Hepatocyte (in vitro differentiated cells): Measurements from ENCODE around the gene SNAPC2.

Experiments
- EZH2 ChIP-seq: fragments of 200-600 bp; sonication (generic); IDR thresholded peaks from 2 replicates; pipeline ENCODE4 v1.6.1; 2016; ENCODE audit warnings: antibody characterized with exemption, mild to moderate bottlenecking, borderline replicate concordance
- TF ChIP-seq, protein P1 (sequence below): fragments of 200-600 bp; sonication (generic); IDR thresholded peaks from 2 replicates; pipeline ENCODE4 v1.5.1; 2016; ENCODE audit warnings: antibody characterized with exemption, mild to moderate bottlenecking; ENCODE audit not compliant: poor library complexity

GRCh38 chr19:7965921-7966665, 46.0 kb downstream of the SNAPC2 start:
- no peak for TF ChIP-seq EZH2
- TF ChIP-seq, protein P1, sequence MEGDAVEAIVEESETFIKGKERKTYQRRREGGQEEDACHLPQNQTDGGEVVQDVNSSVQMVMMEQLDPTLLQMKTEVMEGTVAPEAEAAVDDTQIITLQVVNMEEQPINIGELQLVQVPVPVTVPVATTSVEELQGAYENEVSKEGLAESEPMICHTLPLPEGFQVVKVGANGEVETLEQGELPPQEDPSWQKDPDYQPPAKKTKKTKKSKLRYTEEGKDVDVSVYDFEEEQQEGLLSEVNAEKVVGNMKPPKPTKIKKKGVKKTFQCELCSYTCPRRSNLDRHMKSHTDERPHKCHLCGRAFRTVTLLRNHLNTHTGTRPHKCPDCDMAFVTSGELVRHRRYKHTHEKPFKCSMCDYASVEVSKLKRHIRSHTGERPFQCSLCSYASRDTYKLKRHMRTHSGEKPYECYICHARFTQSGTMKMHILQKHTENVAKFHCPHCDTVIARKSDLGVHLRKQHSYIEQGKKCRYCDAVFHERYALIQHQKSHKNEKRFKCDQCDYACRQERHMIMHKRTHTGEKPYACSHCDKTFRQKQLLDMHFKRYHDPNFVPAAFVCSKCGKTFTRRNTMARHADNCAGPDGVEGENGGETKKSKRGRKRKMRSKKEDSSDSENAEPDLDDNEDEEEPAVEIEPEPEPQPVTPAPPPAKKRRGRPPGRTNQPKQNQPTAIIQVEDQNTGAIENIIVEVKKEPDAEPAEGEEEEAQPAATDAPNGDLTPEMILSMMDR = no peak
